ENCODE data around the gene SKIDA1. TPM values are rescaled to one million over a fixed set of nuclear protein-coding genes. Genes with fewer than 3 reads are reported as not detected.

SKIDA1 gene
- total RNA-seq, 1 donor from 2014 or later: 127 TPM

GRCh38 chr10:21535494-21535965, 10.0 kb upstream of the SKIDA1 start:
- H3K27ac ChIP-seq: no peak overlapping the region

GRCh38 chr10:21534604-21535493, 9.4 kb upstream of the SKIDA1 start:
- Histone ChIP-seq H3K79me2 (ENCODE audit: low read depth) (peaks cover 98% of the 10 kb centered on the region), H3K27ac (peak overlapping the region; percentile 95), H2AFZ (replicated peaks) (no peak overlapping the region), H3K9ac (no peak overlapping the region), H3K4me1 (peaks cover 42% of the 10 kb centered on the region), H3K4me2 (peak overlapping the region; percentile 95), H3K36me3 (peaks cover 10% of the 10 kb centered on the region), H3K9me3 (ENCODE audit: low read depth) (no peaks in the 10 kb centered on the region), H3K4me3 (peak overlapping the region; percentile 53), H3K27me3 (no peaks in the 10 kb centered on the region), H3F3A (ENCODE audit: low read depth) (peaks cover 50% of the 10 kb centered on the region), H4K20me1 (ENCODE audit: low read depth) (peaks cover 49% of the 10 kb centered on the region)
- Mint-ChIP-seq H3K4me1 (peaks cover 24% of the 10 kb centered on the region), H3K9me3 (no peaks in the 10 kb centered on the region), H3K27me3 (ENCODE audit: insufficient read depth, low read depth) (peaks cover 3% of the 10 kb centered on the region), H3K27ac (no peak overlapping the region), H3K36me3 (peaks cover 10% of the 10 kb centered on the region), H3K4me3 (peak overlapping the region; percentile 92)
- TF ChIP-seq EZH2phosphoT487 (IDR thresholded peaks at IDR 0.05) (no peak), EZH2 (IDR thresholded peaks at IDR 0.05) (no peak), CTCF (IDR thresholded peaks at IDR 0.05) (no peak)
- DNase-seq (ENCODE audit: low spot score): peak; percentile 87

More at GRCh38 chr10:21535494-21535965, 10.0 kb upstream of the SKIDA1 start:
- Histone ChIP-seq H3K4me3 (peak overlapping the region; percentile 53), H3K27me3 (no peaks in the 10 kb centered on the region), H3K4me2 (peak overlapping the region; percentile 95), H2AFZ (replicated peaks) (no peak overlapping the region), H3F3A (ENCODE audit: low read depth) (peaks cover 43% of the 10 kb centered on the region), H3K9me3 (ENCODE audit: low read depth) (no peaks in the 10 kb centered on the region), H3K36me3 (peaks cover 10% of the 10 kb centered on the region), H3K9ac (no peak overlapping the region), H3K4me1 (peaks cover 35% of the 10 kb centered on the region), H3K79me2 (ENCODE audit: low read depth) (peaks cover 98% of the 10 kb centered on the region), H4K20me1 (ENCODE audit: low read depth) (peaks cover 55% of the 10 kb centered on the region)
- peaks cover 14% of the 10 kb centered on the region for H3K36me3 Mint-ChIP-seq
- peaks cover 4% of the 10 kb centered on the region for H3K27me3 Mint-ChIP-seq (ENCODE audit: insufficient read depth, low read depth)
- peak overlapping the region; percentile 88 for H3K4me3 Mint-ChIP-seq
- TF ChIP-seq EZH2 (IDR thresholded peaks at IDR 0.05) (no peak), EZH2phosphoT487 (IDR thresholded peaks at IDR 0.05) (no peak), CTCF (IDR thresholded peaks at IDR 0.05) (no peak)
- no peak for DNase-seq (ENCODE audit: low spot score)
- H3K9me3 Mint-ChIP-seq: no peaks in the 10 kb centered on the region
- peaks cover 22% of the 10 kb centered on the region for H3K4me1 Mint-ChIP-seq
- H3K27ac Mint-ChIP-seq: no peak overlapping the region

- H3K4me3 ChIP-seq: peak overlapping the region; percentile 53
- H3K9me3 ChIP-seq (ENCODE audit: low read depth): no peaks in the 10 kb centered on the region
- peak overlapping the region; percentile 95 for H3K27ac ChIP-seq
- no peak overlapping the region for H2AFZ ChIP-seq (replicated peaks)
- Mint-ChIP-seq H3K4me1 (peaks cover 28% of the 10 kb centered on the region), H3K27ac (no peak overlapping the region), H3K36me3 (peaks cover 8% of the 10 kb centered on the region), H3K4me3 (peak overlapping the region; percentile 92), H3K9me3 (no peaks in the 10 kb centered on the region), H3K27me3 (ENCODE audit: insufficient read depth, low read depth) (peaks cover 2% of the 10 kb centered on the region)
- peaks cover 98% of the 10 kb centered on the region for H3K79me2 ChIP-seq (ENCODE audit: low read depth)
- TF ChIP-seq EZH2 (IDR thresholded peaks at IDR 0.05): no peak
- no peak for TF ChIP-seq CTCF (IDR thresholded peaks at IDR 0.05)
- TF ChIP-seq EZH2phosphoT487 (IDR thresholded peaks at IDR 0.05): no peak
- no peak for DNase-seq (ENCODE audit: low spot score)
- no peaks in the 10 kb centered on the region for H3K27me3 ChIP-seq
- peak overlapping the region; percentile 95 for H3K4me2 ChIP-seq
- peaks cover 56% of the 10 kb centered on the region for H3F3A ChIP-seq (ENCODE audit: low read depth)
- H3K9ac ChIP-seq: no peak overlapping the region
- peaks cover 46% of the 10 kb centered on the region for H4K20me1 ChIP-seq (ENCODE audit: low read depth)
- H3K4me1 ChIP-seq: peaks cover 48% of the 10 kb centered on the region
- H3K36me3 ChIP-seq: peaks cover 9% of the 10 kb centered on the region
Measured at GRCh38 chr10:21534280-21534586, 8.8 kb upstream of the SKIDA1 start.

All from neural progenitor cell (in vitro differentiated cells).